OCI-LY3 (cell line): ENCODE results near the gene GBA2.

ENCODE experiments used
- H2AFZ ChIP-seq: fragments of 200-600, 300-600 bp; shearing (Covaris generic); 2 replicates; pipeline ENCODE4 v1.6.0; 2014; ENCODE audit warnings: antibody characterized with exemption, low read depth, low read length
- H3K27ac ChIP-seq: fragments of 200-600, 300-600 bp; sonication (generic); 2 replicates; pipeline ENCODE4 v1.5.1; 2014; ENCODE audit warnings: mild to moderate bottlenecking, low read length, moderate library complexity, mixed read lengths
- H3K27me3 ChIP-seq: fragments of 200-600, 300-600 bp; sonication (generic); 2 replicates; pipeline ENCODE4 v1.6.1; 2014; ENCODE audit warnings: low read depth, low read length, mixed read lengths
- H3K36me3 ChIP-seq: fragments of 200-600, 300-600 bp; sonication (generic); replicated peaks from 2 replicates; pipeline ENCODE3; 2014; ENCODE audit warnings: low read depth, low read length, mixed read lengths
- H3K4me1 ChIP-seq: fragments of 300-600, 200-600 bp; sonication (generic); 2 replicates; pipeline ENCODE4 v1.6.1; 2014; ENCODE audit warnings: low read length, mixed read lengths
- H3K4me2 ChIP-seq: fragments of 200-600, 300-600 bp; sonication (generic); 2 replicates; pipeline ENCODE4 v1.6.1; 2014; ENCODE audit warnings: low read length, mixed read lengths
- H3K4me3 ChIP-seq: fragments of 300-600, 200-600 bp; sonication (generic); 2 replicates; pipeline ENCODE4 v1.5.1; 2014; ENCODE audit warnings: antibody characterized with exemption, mild to moderate bottlenecking, low read length, moderate library complexity
- H3K79me2 ChIP-seq: fragments of 300-600, 200-600 bp; shearing (Covaris generic); 2 replicates; pipeline ENCODE4 v1.6.1; 2014; ENCODE audit warnings: mild to moderate bottlenecking, low read length, mixed read lengths
- H3K9ac ChIP-seq: fragments of 300-600, 200-600 bp; shearing (Covaris generic); 2 replicates; pipeline ENCODE4 v1.6.0; 2014; ENCODE audit warnings: mild to moderate bottlenecking, low read length, moderate library complexity
- H3K9me3 ChIP-seq: fragments of 200-600, 300-600 bp; shearing (Covaris generic); 2 replicates; pipeline ENCODE4 v1.6.1; 2014; ENCODE audit warnings: low read length, mixed read lengths; ENCODE audit not compliant: insufficient read depth
- H4K20me1 ChIP-seq: fragments of 200-600, 300-600 bp; sonication (generic); 2 replicates; pipeline ENCODE4 v1.6.1; 2016; ENCODE audit warnings: low read length, mixed read lengths; ENCODE audit not compliant: insufficient read depth
- CTCF ChIP-seq: fragments of 200-600, 300-600 bp; sonication (generic); IDR thresholded peaks from 2 replicates; pipeline ENCODE4 v1.5.1; 2014; ENCODE audit warnings: antibody characterized with exemption, low read length, low read depth
- EZH2phosphoT487 ChIP-seq: fragments of 200-600 bp; shearing (Covaris generic); IDR thresholded peaks from 2 replicates; pipeline ENCODE4 v1.6.1; 2018; ENCODE audit warnings: antibody characterized with exemption, mixed run types, low read depth

Gene GBA2

GRCh38 chr9:35740243-35740642, 8.8 kb downstream of the GBA2 start:
- no peaks in the 10 kb centered on the region for H3K27me3 ChIP-seq
- H3K9ac ChIP-seq: no peak overlapping the region
- peaks cover 50% of the 10 kb centered on the region for H3K36me3 ChIP-seq
- no peak overlapping the region for H3K4me2 ChIP-seq
- no peaks in the 10 kb centered on the region for H3K4me1 ChIP-seq
- no peak for TF ChIP-seq EZH2phosphoT487
- TF ChIP-seq CTCF: no peak
- no peaks in the 10 kb centered on the region for H3K9me3 ChIP-seq
- peaks cover 4% of the 10 kb centered on the region; the same call in 1 of the 2 replicates for H3K79me2 ChIP-seq
- H4K20me1 ChIP-seq: no peaks in the 10 kb centered on the region
- H3K4me3 ChIP-seq: no peak overlapping the region
- H3K27ac ChIP-seq: no peak overlapping the region
- H2AFZ ChIP-seq: no peak overlapping the region

- TF ChIP-seq CTCF (no peak), EZH2phosphoT487 (no peak)
- Histone ChIP-seq H3K4me2 (no peak overlapping the region), H4K20me1 (no peaks in the 10 kb centered on the region), H3K4me3 (no peak overlapping the region), H3K9ac (no peak overlapping the region), H3K9me3 (no peaks in the 10 kb centered on the region), H3K4me1 (0 out of 2 replicates have a peak, but pooled peaks cover 2% of the 10 kb centered on the region), H3K36me3 (peaks cover 42% of the 10 kb centered on the region), H3K79me2 (no peaks in the 10 kb centered on the region; the same call in 1 of the 2 replicates), H3K27ac (no peak overlapping the region), H3K27me3 (no peaks in the 10 kb centered on the region), H2AFZ (no peak overlapping the region)
Measured at GRCh38 chr9:35738924-35739323, 10.1 kb downstream of the GBA2 start.

- H3K4me3 ChIP-seq: no peak overlapping the region
- TF ChIP-seq CTCF (no peak), EZH2phosphoT487 (no peak)
- no peak overlapping the region for H3K4me2 ChIP-seq
- H3K27ac ChIP-seq: no peak overlapping the region
- H3K9me3 ChIP-seq: no peaks in the 10 kb centered on the region
- no peaks in the 10 kb centered on the region for H4K20me1 ChIP-seq
- H3K36me3 ChIP-seq: peaks cover 40% of the 10 kb centered on the region
- H3K9ac ChIP-seq: no peak overlapping the region
- peaks cover 5% of the 10 kb centered on the region for H3K79me2 ChIP-seq
- H3K27me3 ChIP-seq: no peaks in the 10 kb centered on the region
- H2AFZ ChIP-seq: no peak overlapping the region
- peaks cover 10% of the 10 kb centered on the region for H3K4me1 ChIP-seq
Measured at GRCh38 chr9:35738186-35738585, 10.8 kb downstream of the GBA2 start.

GRCh38 chr9:35737143-35737542, 11.9 kb downstream of the GBA2 start:
- Histone ChIP-seq H3K9ac (no peak overlapping the region), H4K20me1 (no peaks in the 10 kb centered on the region), H2AFZ (no peak overlapping the region), H3K27ac (no peak overlapping the region), H3K36me3 (peaks cover 38% of the 10 kb centered on the region), H3K79me2 (peaks cover 12% of the 10 kb centered on the region), H3K27me3 (no peaks in the 10 kb centered on the region), H3K4me2 (no peak overlapping the region), H3K4me1 (peaks cover 11% of the 10 kb centered on the region), H3K4me3 (no peak overlapping the region), H3K9me3 (no peaks in the 10 kb centered on the region)
- TF ChIP-seq CTCF (no peak), EZH2phosphoT487 (no peak)
